ENCODE data around the gene LIPA. TPM values are rescaled to one million over a fixed set of nuclear protein-coding genes. Genes with fewer than 3 reads are reported as not detected.

Gene LIPA
- total and polyA plus RNA-seq, 2 of the 4 experiments (the other 2 are of a cell fraction) = 23.1 to 31.9 TPM

DNA sequence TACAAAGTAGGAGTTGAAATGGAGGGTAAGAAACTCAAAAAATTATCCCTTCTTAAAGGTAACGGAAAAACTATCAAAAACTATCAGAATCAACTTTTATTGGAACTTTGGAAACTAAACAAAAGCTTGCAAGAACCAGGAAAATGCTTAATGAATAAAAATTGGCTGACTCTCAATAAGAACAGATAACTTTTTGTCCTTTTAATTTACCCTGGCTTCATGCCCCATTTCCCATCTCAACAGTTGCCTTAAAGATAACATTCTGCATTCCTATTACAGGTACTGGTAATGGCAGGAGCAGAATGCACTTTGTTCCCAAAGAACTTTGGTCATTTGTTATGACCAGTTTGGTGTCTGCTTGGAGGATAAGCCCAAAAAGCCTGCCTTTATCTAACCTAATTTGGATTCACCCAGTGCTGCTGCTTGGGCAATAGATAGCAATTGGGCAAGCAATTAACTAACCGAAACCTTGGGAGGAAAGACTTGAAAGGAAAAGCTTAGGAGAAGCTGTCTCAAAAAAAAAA, 62.3 kb downstream of the LIPA start:
- no peak overlapping the region for H3K18ac ChIP-seq (ENCODE audit: low read depth, low read length)
- no peaks in the 10 kb centered on the region for H4K20me1 ChIP-seq (ENCODE audit: insufficient read depth, low read length)
- no peaks in the 10 kb centered on the region for H3K27me3 ChIP-seq (ENCODE audit: control insufficient read depth, insufficient read depth, low read length)
- no peak overlapping the region for H4K5ac ChIP-seq (ENCODE audit: low read depth, low read length)
- no peak overlapping the region for H3K23ac ChIP-seq (ENCODE audit: low read depth, low read length)
- H3K14ac ChIP-seq (replicated peaks; ENCODE audit: low read depth, low read length) = no peak overlapping the region
- H3K9ac ChIP-seq (ENCODE audit: low read depth, low read length) = no peak overlapping the region
- H2BK20ac ChIP-seq (ENCODE audit: low read depth, low read length) = no peak overlapping the region
- H3K9me3 ChIP-seq (ENCODE audit: control insufficient read depth, insufficient read depth, low read length) = no peaks in the 10 kb centered on the region
- dilution Hi-C loops (cut with HindIII; ENCODE audit: low sequenced_read_pairs, unreplicated experiment) (no loop called here), intact Hi-C loops (cut with micrococcal nuclease) (no loop called here), in situ Hi-C loops (cut with MboI; ENCODE audit: low sequenced_read_pairs) (no loop called here)
- H2AFZ ChIP-seq (replicated peaks; ENCODE audit: low read length, poor library complexity) = no peak overlapping the region
- ChIA-PET POLR2A (ENCODE audit: unreplicated experiment) (interaction anchor here (0.6 kb wide), 1 partner anchor 14 kb away, joined by 5 read pairs; no protein-coding TSS in a partner anchor), CTCF (no interaction called here)
- H3K9me1 ChIP-seq (ENCODE audit: insufficient read depth, low read length) = no peaks in the 10 kb centered on the region
- no TSS peak for BruUV-seq (replicated peaks)
- no peak overlapping the region for H2BK5ac ChIP-seq (ENCODE audit: low read depth, low read length, poor library complexity, severe bottlenecking)
- no peak overlapping the region for H4K91ac ChIP-seq (ENCODE audit: insufficient read depth, low read depth, low read length)
- no peak overlapping the region for H2BK120ac ChIP-seq (ENCODE audit: low read depth, low read length)
- no peak overlapping the region for H3K4ac ChIP-seq (ENCODE audit: low read depth, low read length)
- WGBS, 2 experiments (ENCODE audit: extremely low coverage in 2 of 2, insufficient read length in 1 of 2) = no CpG with 5 or more reads among the region's 2 CpGs
- no peaks in the 10 kb centered on the region for H3K36me3 ChIP-seq (ENCODE audit: control insufficient read depth, insufficient read depth, low read length)
- no peak overlapping the region for H3K56ac ChIP-seq (ENCODE audit: extremely low read depth, insufficient read depth, low read length)
- TF ChIP-seq CHD1 (IDR thresholded peaks at IDR 0.05; ENCODE audit: low read depth, low read length) (no peak), MAFK (IDR thresholded peaks at IDR 0.05; ENCODE audit: low read depth, low read length) (no peak), RFX5 (IDR thresholded peaks at IDR 0.05; ENCODE audit: low read depth, low read length) (no peak), MAZ (IDR thresholded peaks at IDR 0.05; ENCODE audit: borderline replicate concordance, low read depth, low read length) (no peak), FOS (IDR thresholded peaks at IDR 0.05; ENCODE audit: low read depth, low read length) (no peak), RCOR1 (IDR thresholded peaks at IDR 0.05; ENCODE audit: insufficient replicate concordance, low read length) (no peak), NFE2L2 (IDR thresholded peaks at IDR 0.05; ENCODE audit: low read depth, low read length) (no peak), MXI1 (IDR thresholded peaks at IDR 0.05; ENCODE audit: borderline replicate concordance, low read depth, low read length) (no peak), SMC3 (IDR thresholded peaks at IDR 0.05; ENCODE audit: low read depth, low read length) (no peak)
- TF ChIP-seq, protein P1, sequence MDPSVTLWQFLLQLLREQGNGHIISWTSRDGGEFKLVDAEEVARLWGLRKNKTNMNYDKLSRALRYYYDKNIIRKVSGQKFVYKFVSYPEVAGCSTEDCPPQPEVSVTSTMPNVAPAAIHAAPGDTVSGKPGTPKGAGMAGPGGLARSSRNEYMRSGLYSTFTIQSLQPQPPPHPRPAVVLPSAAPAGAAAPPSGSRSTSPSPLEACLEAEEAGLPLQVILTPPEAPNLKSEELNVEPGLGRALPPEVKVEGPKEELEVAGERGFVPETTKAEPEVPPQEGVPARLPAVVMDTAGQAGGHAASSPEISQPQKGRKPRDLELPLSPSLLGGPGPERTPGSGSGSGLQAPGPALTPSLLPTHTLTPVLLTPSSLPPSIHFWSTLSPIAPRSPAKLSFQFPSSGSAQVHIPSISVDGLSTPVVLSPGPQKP (IDR thresholded peaks at IDR 0.05; ENCODE audit: borderline replicate concordance, low read depth, low read length) = no peak
- TF ChIP-seq, protein P2, sequence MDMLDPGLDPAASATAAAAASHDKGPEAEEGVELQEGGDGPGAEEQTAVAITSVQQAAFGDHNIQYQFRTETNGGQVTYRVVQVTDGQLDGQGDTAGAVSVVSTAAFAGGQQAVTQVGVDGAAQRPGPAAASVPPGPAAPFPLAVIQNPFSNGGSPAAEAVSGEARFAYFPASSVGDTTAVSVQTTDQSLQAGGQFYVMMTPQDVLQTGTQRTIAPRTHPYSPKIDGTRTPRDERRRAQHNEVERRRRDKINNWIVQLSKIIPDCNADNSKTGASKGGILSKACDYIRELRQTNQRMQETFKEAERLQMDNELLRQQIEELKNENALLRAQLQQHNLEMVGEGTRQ (IDR thresholded peaks at IDR 0.05; ENCODE audit: low read depth, low read length) = no peak
- no peak overlapping the region for H2AK9ac ChIP-seq (replicated peaks; ENCODE audit: low read depth, low read length, poor library complexity)
- DNase-seq (no peak), ATAC-seq (ENCODE audit: low read depth) (no peak)
- no peak overlapping the region for H3K4me2 ChIP-seq (ENCODE audit: low read depth, low read length)
- no peak overlapping the region for H2AK5ac ChIP-seq (ENCODE audit: low read depth, low read length)
- H2BK15ac ChIP-seq (ENCODE audit: low read depth, low read length) = no peak overlapping the region
- no peak overlapping the region for H4K8ac ChIP-seq (ENCODE audit: low read depth in 2 of 2, low read length in 2 of 2)
- H3K79me1 ChIP-seq (ENCODE audit: low read depth in 1 of 2, low read length in 2 of 2) = no peaks in the 10 kb centered on the region
- H3K4me1 ChIP-seq (ENCODE audit: control insufficient read depth, insufficient read depth, low read length) = peaks cover 3% of the 10 kb centered on the region; the same call in 1 of the 2 replicates
- H3K4me3 ChIP-seq (ENCODE audit: insufficient read depth, low read depth, low read length) = no peak overlapping the region
- H3K27ac ChIP-seq (ENCODE audit: insufficient read depth, low read length) = no peak overlapping the region

Measured in IMR-90 (cell line).